Peyer's patch (tissue), 4 donors: ENCODE data around the gene LSM3.

Source experiments
- POLR2A ChIP-seq, 2 donors: fragments of 450-650 bp; IDR thresholded peaks; one replicate each; pipeline ENCODE4 v1.5.1; 2017; ENCODE audit warnings: antibody characterized with exemption in 2 of 2, mild to moderate bottlenecking in 2 of 2, moderate library complexity in 2 of 2
- TF ChIP-seq, protein P1 (sequence below), 6 experiments: fragments of 450-650 bp in 4 of 6; fragments of 200-600 bp in 2 of 6; sonication (generic) in 1 of 6; IDR thresholded peaks; one replicate each; pipeline ENCODE4 v1.5.1; 2017 to 2019; ENCODE audit warnings: antibody characterized with exemption in 6 of 6, mild to moderate bottlenecking in 3 of 6, moderate library complexity in 1 of 6

- no peak for TF ChIP-seq POLR2A (IDR thresholded peaks at IDR 0.05)
- TF ChIP-seq, protein P1, sequence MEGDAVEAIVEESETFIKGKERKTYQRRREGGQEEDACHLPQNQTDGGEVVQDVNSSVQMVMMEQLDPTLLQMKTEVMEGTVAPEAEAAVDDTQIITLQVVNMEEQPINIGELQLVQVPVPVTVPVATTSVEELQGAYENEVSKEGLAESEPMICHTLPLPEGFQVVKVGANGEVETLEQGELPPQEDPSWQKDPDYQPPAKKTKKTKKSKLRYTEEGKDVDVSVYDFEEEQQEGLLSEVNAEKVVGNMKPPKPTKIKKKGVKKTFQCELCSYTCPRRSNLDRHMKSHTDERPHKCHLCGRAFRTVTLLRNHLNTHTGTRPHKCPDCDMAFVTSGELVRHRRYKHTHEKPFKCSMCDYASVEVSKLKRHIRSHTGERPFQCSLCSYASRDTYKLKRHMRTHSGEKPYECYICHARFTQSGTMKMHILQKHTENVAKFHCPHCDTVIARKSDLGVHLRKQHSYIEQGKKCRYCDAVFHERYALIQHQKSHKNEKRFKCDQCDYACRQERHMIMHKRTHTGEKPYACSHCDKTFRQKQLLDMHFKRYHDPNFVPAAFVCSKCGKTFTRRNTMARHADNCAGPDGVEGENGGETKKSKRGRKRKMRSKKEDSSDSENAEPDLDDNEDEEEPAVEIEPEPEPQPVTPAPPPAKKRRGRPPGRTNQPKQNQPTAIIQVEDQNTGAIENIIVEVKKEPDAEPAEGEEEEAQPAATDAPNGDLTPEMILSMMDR (IDR thresholded peaks at IDR 0.05), result no peak
These were observed 42.3 kb downstream of the LSM3 start for GRCh38 chr3:14220933-14221332.
